Calu3 (cell line): ENCODE measurements around the gene IFNGR1. TPM values are rescaled to one million over a fixed set of nuclear protein-coding genes. Genes with fewer than 3 reads are reported as not detected.

ENCODE experiments used
- BruUV-seq: library from RNA; stranded (reverse); fragments of 400-500 nt; replicated peaks from 2 replicates; lab custom pipeline; 2021; lab: Mats Ljungman, UMichigan
- CTCF ChIA-PET: fragments of 300-600 bp; sonication (Branson Sonifier 250); formaldehyde crosslinking; loops from one replicate; lab custom pipeline; 2022; ENCODE audit warnings: antibody characterized with exemption; lab: Charles Lee
- DNase-seq: peaks from one replicate; pipeline ENCODE4 v3.0.0; 2022
- H3K27ac Mint-ChIP-seq: one replicate; pipeline ENCODE4 v1.8.0; 2022; ENCODE audit warnings: mixed read lengths; ENCODE audit not compliant: unreplicated experiment
- H3K27me3 Mint-ChIP-seq: one replicate; pipeline ENCODE4 v1.8.0; 2022; ENCODE audit warnings: mixed read lengths; ENCODE audit not compliant: unreplicated experiment
- H3K36me3 Mint-ChIP-seq: one replicate; pipeline ENCODE4 v1.8.0; 2022; ENCODE audit warnings: mild to moderate bottlenecking, moderate library complexity, mixed read lengths; ENCODE audit not compliant: insufficient read depth, unreplicated experiment
- H3K4me1 Mint-ChIP-seq: one replicate; pipeline ENCODE4 v1.8.0; 2022; ENCODE audit warnings: mild to moderate bottlenecking, low read depth, mixed read lengths; ENCODE audit not compliant: unreplicated experiment
- H3K4me3 Mint-ChIP-seq: one replicate; pipeline ENCODE4 v1.8.0; 2022; ENCODE audit warnings: mild to moderate bottlenecking, low read depth, moderate library complexity, mixed read lengths; ENCODE audit not compliant: unreplicated experiment
- H3K9me3 Mint-ChIP-seq: one replicate; pipeline ENCODE4 v1.8.0; 2022; ENCODE audit warnings: low read depth, mixed read lengths; ENCODE audit not compliant: unreplicated experiment
- intact Hi-C: fragments of 100-400 bp; cut with micrococcal nuclease; formaldehyde crosslinking; loops from one replicate; pipeline ENCODE4 v1.10.0; 2022; ENCODE audit not compliant: unreplicated experiment
- total RNA-seq: library from RNA; stranded (reverse); gene quantifications from 2 replicates; pipeline ENCODE4 v1.2.3, GENCODE V29; 2022
- TF ChIP-seq, protein P1 (sequence below): fragments of 200-600 bp; IDR thresholded peaks from one replicate; pipeline ENCODE4 v1.8.0; 2022; ENCODE audit warnings: antibody characterized with exemption; ENCODE audit not compliant: unreplicated experiment

IFNGR1 gene
- total RNA-seq, 1 experiment from 2014 or later: 26.4 TPM

- no peak for DNase-seq
- BruUV-seq: no TSS peak
- Mint-ChIP-seq H3K27ac (no peak overlapping the region), H3K36me3 (no peaks in the 10 kb centered on the region), H3K4me1 (no peaks in the 10 kb centered on the region), H3K27me3 (no peaks in the 10 kb centered on the region), H3K9me3 (no peaks in the 10 kb centered on the region), H3K4me3 (no peak overlapping the region)
- CTCF ChIA-PET: no interaction called here
- TF ChIP-seq, protein P1, sequence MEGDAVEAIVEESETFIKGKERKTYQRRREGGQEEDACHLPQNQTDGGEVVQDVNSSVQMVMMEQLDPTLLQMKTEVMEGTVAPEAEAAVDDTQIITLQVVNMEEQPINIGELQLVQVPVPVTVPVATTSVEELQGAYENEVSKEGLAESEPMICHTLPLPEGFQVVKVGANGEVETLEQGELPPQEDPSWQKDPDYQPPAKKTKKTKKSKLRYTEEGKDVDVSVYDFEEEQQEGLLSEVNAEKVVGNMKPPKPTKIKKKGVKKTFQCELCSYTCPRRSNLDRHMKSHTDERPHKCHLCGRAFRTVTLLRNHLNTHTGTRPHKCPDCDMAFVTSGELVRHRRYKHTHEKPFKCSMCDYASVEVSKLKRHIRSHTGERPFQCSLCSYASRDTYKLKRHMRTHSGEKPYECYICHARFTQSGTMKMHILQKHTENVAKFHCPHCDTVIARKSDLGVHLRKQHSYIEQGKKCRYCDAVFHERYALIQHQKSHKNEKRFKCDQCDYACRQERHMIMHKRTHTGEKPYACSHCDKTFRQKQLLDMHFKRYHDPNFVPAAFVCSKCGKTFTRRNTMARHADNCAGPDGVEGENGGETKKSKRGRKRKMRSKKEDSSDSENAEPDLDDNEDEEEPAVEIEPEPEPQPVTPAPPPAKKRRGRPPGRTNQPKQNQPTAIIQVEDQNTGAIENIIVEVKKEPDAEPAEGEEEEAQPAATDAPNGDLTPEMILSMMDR: no peak
- intact Hi-C loops: no loop called here
These were observed 28.5 kb downstream of the IFNGR1 start for GRCh38 chr6:137190583-137191094.

GRCh38 chr6:137188855-137189254, 30.3 kb downstream of the IFNGR1 start:
- intact Hi-C loops: no loop called here
- H3K4me1 Mint-ChIP-seq: no peaks in the 10 kb centered on the region
- CTCF ChIA-PET: no interaction called here
- DNase-seq: no peak
- TF ChIP-seq, protein P1: no peak
- H3K4me3 Mint-ChIP-seq: no peak overlapping the region
- H3K27ac Mint-ChIP-seq: no peak overlapping the region
- no peaks in the 10 kb centered on the region for H3K27me3 Mint-ChIP-seq
- BruUV-seq: no TSS peak
- H3K36me3 Mint-ChIP-seq: no peaks in the 10 kb centered on the region
- no peaks in the 10 kb centered on the region for H3K9me3 Mint-ChIP-seq

DNA sequence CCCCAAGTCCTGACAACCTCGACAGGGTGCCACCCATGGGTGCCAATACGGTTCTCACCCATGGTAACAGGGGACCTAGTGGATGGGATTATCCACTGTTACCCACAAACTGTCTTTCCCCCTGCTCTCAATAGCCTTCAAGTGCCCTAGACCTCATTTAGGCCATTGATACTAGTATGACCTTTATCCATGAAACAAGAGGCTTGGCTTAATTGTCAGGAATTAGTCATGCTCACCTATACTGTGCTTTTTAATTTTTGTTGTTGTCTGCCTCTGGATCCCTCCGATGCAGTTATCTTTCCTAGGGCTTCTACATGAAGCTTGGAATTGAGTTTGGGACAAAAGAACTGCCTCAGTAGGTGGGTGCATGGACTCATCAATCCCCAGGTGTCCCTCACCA, 33.9 kb downstream of the IFNGR1 start:
- Mint-ChIP-seq H3K9me3 (peaks cover 2% of the 10 kb centered on the region), H3K4me1 (no peaks in the 10 kb centered on the region), H3K27me3 (no peaks in the 10 kb centered on the region), H3K27ac (no peak overlapping the region), H3K36me3 (no peaks in the 10 kb centered on the region), H3K4me3 (no peak overlapping the region)
- TF ChIP-seq, protein P1: no peak
- CTCF ChIA-PET: no interaction called here
- intact Hi-C loops: no loop called here
- no TSS peak for BruUV-seq
- DNase-seq: no peak

DNA sequence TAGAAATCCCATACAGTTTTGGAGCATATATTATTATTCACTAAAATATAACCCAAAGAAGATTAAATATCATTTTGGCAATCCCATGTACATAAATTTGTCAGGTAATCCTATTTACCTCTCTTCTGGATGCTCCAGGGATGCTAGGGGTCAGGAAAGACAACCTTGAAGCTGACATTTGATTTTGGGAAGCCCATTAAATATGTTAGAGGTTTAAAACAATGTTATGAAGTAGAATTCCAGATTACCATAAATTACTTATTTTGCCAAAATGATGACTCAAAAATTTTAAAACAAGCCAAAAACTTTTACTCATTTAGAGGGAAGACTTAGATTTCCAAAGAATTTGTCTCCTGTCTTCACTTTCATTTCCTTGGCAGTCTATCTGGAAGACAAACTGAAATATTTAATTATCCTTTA, 36.5 kb downstream of the IFNGR1 start:
- H3K9me3 Mint-ChIP-seq: peaks cover 7% of the 10 kb centered on the region
- no peak overlapping the region for H3K4me3 Mint-ChIP-seq
- no peak overlapping the region for H3K27ac Mint-ChIP-seq
- intact Hi-C loops: no loop called here
- no peaks in the 10 kb centered on the region for H3K4me1 Mint-ChIP-seq
- no TSS peak for BruUV-seq
- H3K36me3 Mint-ChIP-seq: no peaks in the 10 kb centered on the region
- TF ChIP-seq, protein P1: no peak
- CTCF ChIA-PET: no interaction called here
- peaks cover 13% of the 10 kb centered on the region for H3K27me3 Mint-ChIP-seq
- no peak for DNase-seq
